Measurements from ENCODE around the gene SLC35B1.

Gene SLC35B1

DNA sequence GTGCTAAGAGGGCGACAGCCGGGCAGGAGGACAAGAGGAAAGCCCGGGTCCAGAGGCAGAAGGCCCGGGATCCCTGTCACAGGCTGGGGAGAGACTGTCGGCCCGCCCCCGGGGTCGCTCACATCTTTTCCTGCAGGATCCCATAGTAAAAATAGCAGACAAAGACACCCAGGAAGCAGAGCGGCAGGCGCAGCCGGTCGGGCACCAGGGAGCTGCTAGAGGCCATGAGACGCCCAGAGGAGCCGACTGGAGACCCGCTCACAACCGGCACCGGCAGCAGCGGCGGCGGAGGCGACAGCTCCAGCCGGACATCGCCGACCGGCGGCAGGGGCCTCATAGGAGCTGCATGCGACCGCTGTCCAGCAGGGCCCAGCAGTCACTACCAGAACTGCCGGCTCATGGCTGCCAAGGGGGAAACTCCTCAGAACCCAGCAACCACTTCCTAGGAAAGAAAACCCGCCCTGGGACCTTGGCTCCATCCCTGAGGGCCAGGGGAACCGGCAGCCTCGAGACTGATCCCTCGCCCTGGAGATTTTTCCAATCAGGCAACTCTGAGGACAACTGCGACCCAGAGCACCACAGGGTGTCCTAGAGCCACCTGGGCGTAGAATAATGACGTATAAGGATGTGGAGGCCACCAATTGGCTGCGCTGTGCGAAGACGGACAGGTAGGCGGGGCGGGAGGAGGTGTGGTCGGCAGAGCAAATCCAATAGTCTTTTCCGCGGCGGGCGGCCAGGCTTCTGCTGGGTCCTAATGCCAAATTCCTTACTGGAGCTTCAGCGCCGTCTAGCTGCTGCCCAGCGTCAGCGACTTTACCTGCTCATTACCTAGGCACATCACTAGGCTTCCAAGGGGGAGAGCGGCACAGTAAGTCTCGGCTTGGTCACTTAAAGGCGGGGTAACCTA is at the start of gene SLC35B1:
Gene SLC35B1, minus strand, starts transcription at position 357 of the 907 bp plus-strand sequence. Its CDS starts 131 bp downstream, at position 226.
- DNase-seq: peak; percentile 97

DNA sequence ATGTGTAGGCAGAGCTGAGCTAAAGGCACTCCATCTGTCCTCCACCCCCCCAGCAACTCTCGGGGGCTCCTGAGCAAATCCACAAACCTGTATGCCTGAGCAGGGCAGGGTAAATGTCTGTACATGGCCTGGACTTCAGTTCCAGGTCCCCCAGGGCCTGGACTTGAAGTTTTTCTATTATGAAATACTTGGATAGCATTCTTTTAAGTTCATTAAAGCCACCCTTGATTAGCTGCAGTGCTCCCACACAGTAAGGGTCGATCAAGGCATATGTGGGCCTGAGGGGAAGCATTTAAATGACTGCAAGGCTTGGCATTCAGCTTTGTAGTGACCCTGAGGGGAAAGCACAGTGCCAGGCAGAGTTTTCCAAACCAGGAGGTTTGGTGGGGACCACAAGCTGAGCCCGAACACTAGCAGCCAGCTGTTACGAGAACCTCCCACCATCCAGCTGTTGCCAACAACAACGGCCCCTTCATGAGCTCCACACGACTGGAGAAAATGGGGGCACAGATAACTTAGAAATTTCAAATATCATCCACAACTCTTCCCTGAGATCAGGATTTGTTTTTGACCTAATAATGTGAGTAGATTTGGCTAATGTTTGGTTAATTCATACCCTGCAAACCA is 49.5 kb upstream of the SLC35B1 start:
- no peak for DNase-seq

- no peak for DNase-seq
Observed at GRCh38 chr17:49756323-49757150, 48.8 kb upstream of the SLC35B1 start.

GRCh38 chr17:49755663-49756283 is 48.0 kb upstream of the SLC35B1 start:
- no peak for DNase-seq

DNA sequence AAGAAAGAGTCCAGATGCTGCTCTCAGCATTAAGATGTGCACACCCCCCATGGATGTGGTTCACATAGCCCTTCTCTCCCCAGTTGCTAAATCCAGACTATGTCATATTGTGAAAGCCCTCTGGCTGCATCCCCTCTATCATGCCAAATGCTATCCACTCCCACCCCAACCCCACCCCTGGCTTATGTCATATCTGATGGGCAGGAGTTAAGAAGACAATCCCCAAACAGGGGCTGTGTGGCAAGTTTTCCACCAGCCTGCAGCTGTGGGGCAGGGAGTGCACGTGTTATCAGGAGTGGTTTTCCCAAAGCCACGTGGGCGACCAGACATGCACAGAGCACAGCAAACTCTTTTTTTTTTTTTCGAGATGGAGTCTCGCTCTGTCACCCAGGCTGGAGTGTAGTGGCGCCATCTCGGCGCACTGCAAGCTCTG is 46.2 kb upstream of the SLC35B1 start:
- no peak for DNase-seq

GRCh38 chr17:49752508-49752907 is 44.7 kb upstream of the SLC35B1 start:
- DNase-seq: no peak

- no peak for DNase-seq
Observed at GRCh38 chr17:49749730-49750129, 42.0 kb upstream of the SLC35B1 start.

GRCh38 chr17:49748791-49749190 is 41.0 kb upstream of the SLC35B1 start:
- peak; percentile 53 for DNase-seq

GRCh38 chr17:49748223-49748622 is 40.5 kb upstream of the SLC35B1 start:
- DNase-seq: no peak

GRCh38 chr17:49747632-49748031 is 39.9 kb upstream of the SLC35B1 start:
- DNase-seq: no peak

DNA sequence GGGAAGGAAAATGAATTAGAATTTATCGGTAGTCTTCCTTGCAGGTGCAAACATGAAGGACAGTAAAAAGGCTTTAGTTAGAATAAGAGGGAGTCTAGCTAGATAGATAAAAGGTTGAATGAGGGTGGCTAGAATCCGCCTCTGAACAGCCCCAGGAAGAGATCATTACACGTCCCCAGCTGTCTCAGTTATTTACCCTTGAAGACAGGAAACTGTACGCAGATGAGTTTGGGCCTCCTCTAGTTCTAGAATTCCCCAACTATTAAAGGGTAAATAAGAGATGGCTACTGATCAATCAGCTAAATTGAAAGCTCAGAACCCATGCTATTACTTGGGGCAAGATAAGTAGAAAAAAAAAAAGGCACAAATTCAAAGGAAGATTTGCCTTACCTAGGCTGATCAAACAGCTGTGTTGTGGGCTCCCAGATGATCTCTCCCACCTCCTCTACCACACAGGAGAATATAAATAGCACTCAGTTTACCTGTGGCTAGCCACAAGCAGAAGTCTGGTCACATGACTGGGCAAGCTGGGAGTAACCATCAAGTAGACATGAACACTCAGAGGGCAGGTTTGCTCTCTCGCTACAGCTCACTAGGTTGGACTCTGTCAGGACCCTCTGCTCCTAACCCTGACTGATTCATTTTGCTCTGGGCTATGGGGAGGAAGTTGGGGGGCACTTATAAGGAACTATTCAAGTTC is 39.2 kb upstream of the SLC35B1 start:
- DNase-seq: no peak

DNA sequence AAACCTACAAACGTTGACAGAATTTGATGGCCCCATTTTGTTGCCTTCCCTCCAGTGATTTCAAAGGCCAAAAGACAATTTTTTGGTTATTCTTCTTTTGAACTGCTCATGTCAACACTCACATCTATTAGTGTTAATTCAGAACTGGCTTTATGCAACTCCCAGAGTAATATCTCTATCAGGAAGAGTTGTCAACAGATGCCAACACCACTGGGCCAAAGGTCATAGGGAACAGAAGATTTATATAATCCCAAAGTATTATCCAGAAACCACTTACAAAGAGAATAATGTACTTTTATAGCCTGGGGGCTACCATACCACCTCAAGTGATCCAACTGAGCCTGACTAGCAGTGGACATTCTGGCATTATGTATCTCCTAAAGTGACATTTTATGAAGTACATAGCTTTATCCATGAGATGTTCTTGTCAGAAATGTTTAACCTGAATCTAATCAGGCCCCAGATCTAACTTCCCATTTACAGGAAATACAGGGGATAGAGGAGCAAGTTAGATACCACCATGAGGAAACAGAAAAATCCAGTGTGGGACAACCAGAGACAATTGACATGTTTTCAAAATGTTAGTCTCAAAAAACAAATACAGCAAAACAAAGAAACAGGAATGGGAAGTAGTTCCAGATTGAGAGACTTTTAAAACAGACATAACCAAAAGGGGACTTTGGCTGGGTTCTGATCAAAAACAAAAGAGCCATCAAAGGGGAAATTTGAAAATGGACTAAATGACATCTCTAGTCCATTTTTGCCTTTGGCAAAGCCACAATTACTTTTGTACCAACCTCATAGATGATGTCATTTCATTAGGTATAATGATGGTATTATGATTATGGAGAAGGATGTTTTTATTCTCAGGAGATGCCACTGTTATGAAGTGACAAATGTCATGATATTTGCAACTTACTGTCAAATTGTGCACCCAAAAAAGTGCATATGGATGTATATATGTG is 37.7 kb upstream of the SLC35B1 start:
- DNase-seq: no peak

- DNase-seq: no peak
Observed at GRCh38 chr17:49742166-49742638, 34.4 kb upstream of the SLC35B1 start.

DNA sequence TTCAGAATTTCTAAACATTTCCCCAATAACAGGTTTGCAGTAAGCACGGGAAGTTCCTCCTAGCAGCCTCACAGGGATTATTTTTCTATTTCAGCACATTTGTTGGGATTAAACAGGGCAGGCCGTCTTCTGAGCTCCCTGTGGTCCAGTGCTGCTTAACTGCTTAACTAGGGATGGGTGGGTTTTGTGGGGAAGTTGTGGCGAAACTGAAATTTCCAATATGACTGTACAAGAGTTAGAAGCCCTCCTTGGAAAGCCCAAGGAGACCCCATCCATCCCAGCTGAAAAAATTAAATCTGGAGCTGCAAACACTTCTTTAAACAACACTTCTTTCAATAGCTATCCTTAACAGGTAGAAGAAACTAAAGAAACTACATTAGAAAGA is 33.9 kb upstream of the SLC35B1 start:
- DNase-seq: no peak

DNA sequence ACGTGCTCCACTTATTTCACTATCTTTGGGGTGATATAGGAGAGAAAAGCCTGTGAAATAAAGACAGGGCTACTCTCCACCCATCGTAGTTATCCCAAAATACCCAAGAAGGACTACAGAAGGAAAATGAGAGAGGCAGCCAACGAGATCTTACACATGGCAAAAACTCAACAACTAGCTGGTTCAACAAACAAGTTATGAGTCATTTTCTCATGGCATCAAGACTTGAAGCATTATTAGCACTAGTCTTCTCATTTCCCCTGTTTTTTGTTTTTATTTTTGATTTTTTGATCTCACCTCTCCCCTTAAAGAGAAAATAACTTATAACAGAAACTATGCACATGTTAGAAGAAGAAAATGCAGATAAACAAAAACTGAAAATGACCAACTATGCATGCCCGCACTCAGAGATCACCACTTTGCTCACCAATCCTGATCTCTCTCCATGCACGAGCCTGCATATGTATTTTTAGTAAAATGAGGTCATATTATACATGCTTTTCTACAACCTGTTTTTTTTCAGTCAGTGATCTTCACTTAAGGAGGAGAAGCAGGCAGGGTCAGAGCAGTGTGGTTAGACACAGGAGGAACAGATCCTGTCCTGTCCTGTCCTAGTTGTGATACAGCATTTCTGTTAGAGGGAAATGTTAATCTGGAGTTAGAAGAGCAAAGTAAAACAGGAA is 33.4 kb upstream of the SLC35B1 start:
- no peak for DNase-seq

- peak; percentile 95 for DNase-seq
Observed at GRCh38 chr17:49739641-49740271, 32.0 kb upstream of the SLC35B1 start.

DNA sequence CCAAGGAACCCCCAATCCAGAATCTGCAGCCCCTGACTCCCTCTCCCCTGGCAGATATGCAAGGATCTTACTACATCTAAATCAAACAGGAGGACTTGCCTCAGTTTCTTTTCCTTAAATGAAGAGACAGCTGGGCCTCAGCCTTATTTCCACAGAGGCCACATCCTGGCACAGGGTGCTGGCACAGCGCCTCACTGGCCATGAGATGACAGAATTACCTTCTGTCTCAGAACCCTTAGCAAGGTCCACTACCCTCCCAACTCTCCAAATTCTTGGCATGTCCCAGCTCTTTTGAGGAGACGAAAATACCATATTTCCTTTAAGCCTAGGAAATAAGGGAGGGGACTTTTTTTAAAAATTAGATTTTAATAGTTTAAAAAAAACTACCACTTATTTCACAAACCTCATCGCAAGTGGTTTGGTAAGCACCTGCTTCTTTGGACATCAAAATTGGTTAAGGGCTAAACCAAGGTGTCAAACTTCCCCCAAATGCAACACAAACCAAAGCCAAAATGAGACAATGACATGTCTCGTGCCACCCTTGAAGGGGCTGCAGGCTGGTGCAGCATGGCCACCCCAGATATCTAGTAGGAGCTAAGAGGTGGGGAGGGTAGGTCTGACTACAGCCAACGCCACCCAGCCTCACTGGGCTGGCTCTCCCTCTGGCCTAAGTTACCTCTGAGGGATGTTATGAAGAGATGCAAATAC is 30.8 kb upstream of the SLC35B1 start:
- DNase-seq: no peak

GRCh38 chr17:49734515-49735490 is 27.0 kb upstream of the SLC35B1 start:
- no peak for DNase-seq
